HG03432 (cell line): Measurements from ENCODE around the gene GPS1.

Experiments used
- ATAC-seq: cut with Tn5 transposase; IDR thresholded peaks from one replicate; pipeline ENCODE4 v1.9.1; 2021; ENCODE audit warnings: mild to moderate bottlenecking, moderate library complexity; ENCODE audit not compliant: unreplicated experiment

The GPS1 gene

DNA sequence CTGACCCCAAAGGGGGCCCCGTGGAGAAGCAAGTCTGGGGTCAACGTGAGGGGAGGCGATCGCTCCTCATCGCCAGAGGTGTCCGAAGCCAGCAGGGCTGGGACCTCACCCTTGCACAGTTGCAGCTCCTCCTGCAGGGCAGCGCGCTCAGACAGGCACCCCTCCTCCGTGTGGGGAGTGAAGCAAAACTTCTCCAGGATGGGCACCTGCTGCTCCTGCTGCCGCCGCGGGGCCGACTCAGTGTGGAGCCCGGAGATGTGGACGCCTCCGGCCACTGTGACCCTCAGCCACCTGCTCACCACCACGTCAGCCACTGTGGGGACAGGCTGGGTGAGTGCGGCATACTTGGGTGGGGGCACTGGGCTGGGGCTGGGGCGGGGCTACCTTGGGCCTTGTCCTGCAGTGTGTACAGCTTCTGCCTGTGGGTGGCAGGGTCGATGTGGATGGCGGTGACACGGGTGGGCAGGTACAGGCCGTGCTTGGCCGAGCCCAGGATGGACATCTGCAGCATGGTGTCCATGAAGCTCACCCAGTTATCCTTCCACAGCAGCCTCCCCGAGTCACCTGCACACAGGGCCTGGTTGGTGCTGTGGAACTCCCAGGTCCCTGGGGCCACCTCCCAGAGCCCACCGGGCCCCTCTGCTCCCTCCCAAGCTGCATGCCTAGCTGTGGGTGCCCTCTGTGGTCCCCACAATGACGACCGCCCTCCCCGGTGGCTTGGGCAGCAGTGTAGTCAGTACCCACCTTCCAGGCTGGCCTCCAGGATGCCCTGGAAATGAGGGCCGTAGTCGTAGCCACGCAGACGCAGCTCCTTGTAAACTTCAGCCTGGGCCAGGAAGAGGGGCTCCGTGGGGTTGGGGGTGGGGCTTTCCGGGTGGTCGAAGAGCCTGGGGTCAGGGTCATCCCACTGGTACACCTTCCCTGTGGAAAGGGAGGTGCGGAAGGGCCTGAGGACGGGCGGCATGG, 35.5 kb downstream of the GPS1 start:
- ATAC-seq: no peak

DNA sequence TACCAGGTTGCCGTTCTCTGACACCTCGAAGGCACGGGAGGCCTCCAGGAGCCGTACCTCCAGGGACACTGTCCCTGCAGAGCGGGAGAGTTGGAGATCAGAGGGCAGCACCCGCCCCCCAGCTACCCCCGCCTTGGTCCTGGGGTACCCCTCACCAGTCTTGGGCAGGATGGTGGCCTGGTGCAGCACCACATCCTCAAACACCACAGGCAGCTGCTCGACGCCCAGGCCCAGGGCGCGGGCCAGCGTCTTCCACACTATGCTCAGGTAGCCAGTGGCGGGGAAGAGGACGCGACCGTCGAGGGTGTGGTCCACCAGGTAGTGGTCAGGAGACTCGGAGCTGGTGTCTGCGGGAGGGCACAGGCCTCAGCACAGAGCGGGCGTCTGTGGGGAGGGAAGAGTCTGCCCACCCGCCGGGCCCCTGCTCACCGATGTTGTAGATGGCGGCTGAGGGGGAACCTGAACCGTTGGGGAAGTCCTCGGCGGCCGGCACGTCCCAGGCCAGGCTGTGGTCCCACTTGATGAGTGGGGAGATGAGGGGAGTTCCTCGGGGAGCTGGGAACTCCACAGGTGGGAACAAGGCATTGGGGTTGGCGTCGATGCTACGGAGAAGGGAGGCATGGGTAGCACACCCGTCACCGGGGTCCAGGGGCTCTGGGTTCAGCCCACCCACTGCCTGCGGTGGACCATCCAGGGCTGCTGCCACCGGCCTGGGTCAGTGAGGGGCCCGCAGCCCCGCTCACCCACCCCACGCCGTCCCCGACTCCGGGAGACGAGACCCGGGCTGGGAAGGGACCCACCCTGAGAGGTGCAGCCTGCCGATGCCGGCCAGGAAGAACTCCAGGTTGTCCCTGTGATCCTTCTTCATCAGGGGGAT, 36.5 kb downstream of the GPS1 start:
- ATAC-seq: no peak

DNA sequence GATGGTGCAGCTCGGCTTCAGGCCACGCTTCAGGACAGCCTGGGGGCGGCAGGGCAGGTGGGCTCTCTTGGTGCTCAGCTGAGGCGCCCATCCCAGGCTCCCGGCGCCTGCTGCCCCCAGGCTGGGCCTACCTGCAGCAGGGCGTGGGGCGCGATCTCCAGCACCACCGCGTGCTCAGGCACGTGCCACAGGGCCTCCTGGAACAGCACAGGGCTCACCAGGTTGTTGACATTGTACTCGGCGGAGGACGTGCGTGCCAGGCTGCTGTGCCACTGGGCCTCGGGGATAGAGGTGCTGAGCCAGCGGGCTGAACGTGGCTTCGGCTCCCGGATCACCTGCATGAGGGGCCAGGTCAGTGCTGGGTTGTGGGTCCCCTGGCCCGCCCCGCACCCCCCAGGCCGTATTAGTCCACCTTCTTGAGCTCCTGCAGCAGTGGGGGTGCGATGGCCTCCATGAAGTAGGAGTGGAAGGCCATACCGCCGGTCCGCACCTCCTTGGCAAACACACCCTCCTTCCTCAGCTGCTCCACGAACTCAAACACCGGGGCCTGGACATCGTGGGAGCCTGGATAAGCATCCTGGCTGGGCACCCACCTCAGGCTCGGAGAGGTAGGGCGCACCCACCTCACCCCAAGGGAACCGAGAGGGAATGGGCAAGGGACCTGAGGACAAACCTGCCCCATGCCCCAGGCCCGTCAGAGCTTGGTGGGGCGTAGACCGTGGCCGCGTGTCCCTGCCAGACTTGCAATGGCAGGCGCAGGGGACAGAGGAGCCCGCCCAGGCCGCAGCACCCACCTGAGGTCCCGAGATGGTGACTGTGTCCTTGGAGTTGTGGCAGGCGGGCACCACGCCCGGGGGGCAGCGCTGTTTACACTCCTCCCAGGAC, 37.4 kb downstream of the GPS1 start:
- ATAC-seq: no peak

GRCh38 chr17:82089723-82090548, 38.2 kb downstream of the GPS1 start:
- no peak for ATAC-seq

DNA sequence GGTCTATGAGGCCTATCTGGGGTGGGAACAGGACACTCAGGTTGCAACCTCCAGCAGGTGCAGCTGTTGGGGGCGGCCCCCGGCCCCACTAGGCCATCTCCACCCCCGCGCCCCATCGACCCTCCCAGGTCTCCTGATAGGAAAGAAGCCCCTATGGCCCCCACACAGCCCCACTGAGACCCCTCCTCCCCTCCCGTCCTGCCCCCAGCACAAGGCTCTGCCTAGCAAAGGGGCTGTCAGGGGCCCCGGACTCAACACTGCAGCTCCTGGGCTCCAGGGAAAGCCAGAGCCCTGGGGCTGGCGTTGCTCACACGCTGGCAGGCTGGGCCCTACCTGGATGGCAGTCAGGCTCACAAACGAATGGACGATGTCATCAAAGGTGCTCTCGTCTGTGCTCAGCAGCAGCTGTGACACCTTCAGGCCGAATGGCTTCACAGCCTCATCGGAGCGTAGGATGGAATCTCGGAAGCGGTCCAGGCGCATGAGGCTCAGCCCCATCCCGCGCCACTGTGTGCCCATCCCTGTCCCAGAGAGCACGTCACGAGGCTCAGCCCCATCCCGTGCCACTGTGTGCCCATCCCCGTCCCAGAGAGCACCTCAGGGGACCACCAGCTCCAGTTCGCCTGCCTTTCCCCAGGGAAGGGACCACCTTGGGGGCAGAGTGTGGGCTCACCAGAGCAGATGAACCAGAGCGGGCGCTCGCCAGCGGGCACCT, 39.0 kb downstream of the GPS1 start:
- no peak for ATAC-seq

- no peak for ATAC-seq
Observed at GRCh38 chr17:82091264-82092066, 39.8 kb downstream of the GPS1 start.

GRCh38 chr17:82092094-82092586, 40.4 kb downstream of the GPS1 start:
- ATAC-seq: no peak

DNA sequence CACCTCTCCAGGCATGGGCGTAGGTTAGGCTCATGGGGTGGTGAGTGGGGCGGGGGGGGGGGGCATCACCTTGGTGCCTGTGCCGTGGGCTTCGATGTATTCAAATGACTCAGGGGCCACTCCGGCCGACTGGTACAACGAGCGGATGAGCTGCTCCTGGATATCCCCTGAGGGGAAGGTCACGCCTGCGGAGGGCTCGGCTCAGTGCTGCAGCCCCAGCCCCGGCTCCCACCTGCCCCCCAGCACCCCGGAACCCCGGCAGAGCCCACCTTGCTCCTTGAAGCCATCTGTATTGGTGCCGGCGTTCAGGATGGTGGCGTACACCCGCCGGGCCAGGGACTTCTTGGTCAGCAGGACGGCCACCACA, 40.9 kb downstream of the GPS1 start:
- ATAC-seq: no peak

GRCh38 chr17:82092995-82093751, 41.5 kb downstream of the GPS1 start:
- ATAC-seq: no peak

- ATAC-seq: no peak
Observed at GRCh38 chr17:82094931-82095776, 43.5 kb downstream of the GPS1 start.

GRCh38 chr17:82095777-82096708, 44.3 kb downstream of the GPS1 start:
- no peak for ATAC-seq

- ATAC-seq: no peak
Observed at GRCh38 chr17:82096709-82097183, 45.0 kb downstream of the GPS1 start.

DNA sequence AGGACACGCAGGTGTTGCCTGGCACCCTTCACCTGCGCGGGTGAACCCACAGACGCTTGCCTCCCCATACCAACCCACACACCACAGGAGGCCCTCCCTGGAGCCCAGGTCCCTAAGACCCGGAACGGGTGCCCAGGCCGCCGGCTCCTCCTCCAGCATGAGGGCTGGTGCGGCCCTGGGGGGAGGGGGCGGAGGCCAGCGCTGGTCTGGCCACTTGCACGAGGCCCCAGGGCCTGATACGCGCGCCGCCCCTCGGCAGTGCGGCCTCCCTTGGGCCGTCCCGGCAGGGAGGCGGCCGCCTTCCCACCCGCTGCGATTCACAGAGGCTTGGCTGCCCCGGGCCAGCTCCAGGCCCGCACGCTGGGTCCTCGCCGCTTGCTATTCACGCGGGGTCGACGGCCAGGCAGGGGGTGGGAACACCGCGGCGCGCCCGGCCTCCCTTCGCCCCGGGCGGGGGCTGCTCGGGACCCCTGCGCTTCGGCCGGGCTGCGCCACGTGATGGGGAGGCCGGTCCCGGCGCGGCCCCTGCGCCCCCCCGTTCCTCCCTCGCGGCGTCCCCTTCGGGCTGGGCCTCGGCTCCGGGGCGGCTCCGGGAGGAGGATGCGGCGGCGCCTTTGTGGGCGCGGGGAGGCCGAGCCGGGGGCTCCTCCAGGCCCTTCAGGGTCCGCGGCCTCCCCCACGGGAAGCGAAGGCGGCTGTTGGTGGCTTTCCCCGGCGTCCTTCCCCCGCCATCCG, 45.7 kb downstream of the GPS1 start:
- peak; percentile 2 for ATAC-seq

DNA sequence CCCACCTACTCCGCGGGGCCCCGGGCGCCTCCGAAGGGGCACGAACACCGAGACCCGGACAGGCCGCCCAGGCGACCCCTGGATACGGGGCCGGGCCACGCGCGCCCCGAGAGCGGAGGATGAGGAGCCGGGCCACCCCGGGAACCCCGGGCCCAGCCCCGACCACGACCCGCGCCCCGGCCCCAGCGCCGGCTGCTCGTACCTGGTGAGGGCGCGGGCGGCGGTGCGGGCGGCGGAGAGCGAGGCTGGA, 46.1 kb downstream of the GPS1 start:
- peak; percentile 28 for ATAC-seq
